K562 (cell line): ENCODE measurements around the gene XPA. TPM values are rescaled to one million over a fixed set of nuclear protein-coding genes. Genes with fewer than 3 reads are reported as not detected.

Experiments used
- ASH1L ChIP-seq: fragments of 450-650 bp; IDR thresholded peaks from 2 replicates; pipeline ENCODE4 v1.6.1; 2018; ENCODE audit warnings: borderline replicate concordance, mild to moderate bottlenecking, low read depth; ENCODE audit not compliant: partially characterized antibody
- BACH1 ChIP-seq: fragments of 200-800 bp; sonication (Bioruptor generic); IDR thresholded peaks from 2 replicates; pipeline ENCODE4 v1.6.1; 2016; ENCODE audit warnings: missing genetic modification characterization, missing compliant biosample characterization
- PHF20 ChIP-seq: fragments of 450-650 bp; IDR thresholded peaks from 2 replicates; pipeline ENCODE4 v1.6.1; 2018; ENCODE audit not compliant: partially characterized antibody
- RCOR1 ChIP-seq, 2 experiments: IDR thresholded peaks; 2 replicates each; pipeline ENCODE4 v1.6.1; 2012; ENCODE audit warnings: low read depth in 2 of 2, low read length in 2 of 2, borderline replicate concordance in 1 of 2, improper control_type of control experiment in 1 of 2
- XRCC5 ChIP-seq: fragments of 200-400 bp; formaldehyde crosslinking; IDR thresholded peaks from 2 replicates; pipeline ENCODE4 v1.6.1; 2017; ENCODE audit warnings: low read depth, mild to moderate bottlenecking, low read length
- ZEB2 ChIP-seq: fragments of 450-650 bp; IDR thresholded peaks from 2 replicates; pipeline ENCODE4 v1.6.1; 2016
- ZNF174 ChIP-seq: fragments of 250-450 bp; sonication (Bioruptor Pico); IDR thresholded peaks from 2 replicates; pipeline ENCODE4 v1.4.0; 2020; ENCODE audit warnings: mild to moderate bottlenecking
- ZNF518B ChIP-seq: fragments of 250-450 bp; sonication (Bioruptor Pico); IDR thresholded peaks from 2 replicates; pipeline ENCODE4 v1.5.0; 2021; ENCODE audit warnings: mild to moderate bottlenecking, moderate library complexity
- polyA plus RNA-seq, 8 experiments: library from polyadenylated mRNA; depleted of rRNA in 4 of 8; stranded (reverse) in 5 of 8; unstranded in 3 of 8; fragments of >200 nt; fragmentation: Nextera tagmentation in 2 of 8; fragmentation: Illumina TruSeq in 1 of 8; extraction: Ambion mirVana in 2 of 8; extraction: Trizol in 1 of 8; gene quantifications; 2 replicates each; pipeline versions ENCODE4 v1.2.1 to v1.2.3, GENCODE V29; 2011 to 2014; ENCODE audit warnings: inconsistent platforms in 1 of 8, missing spikeins in 1 of 8
- total RNA-seq, 7 experiments: library from RNA; depleted of rRNA in 6 of 7; stranded (reverse); fragments of >200 nt in 6 of 7; fragmentation: Illumina TruSeq in 2 of 7; extraction: Trizol in 2 of 7; gene quantifications; 2 replicates each; pipeline versions ENCODE4 v1.2.1 to v1.2.3, GENCODE V29; 2011 to 2021; ENCODE audit warnings: low replicate concordance in 1 of 7
- TF ChIP-seq, protein P1 (sequence below): fragments of 250-450 bp; sonication (Bioruptor Pico); IDR thresholded peaks from 2 replicates; pipeline ENCODE4 v1.8.0; 2021; ENCODE audit warnings: moderate library complexity, mild to moderate bottlenecking, inconsistent platforms
- TF ChIP-seq, protein P2 (sequence below): fragments of 250-450 bp; sonication (Bioruptor Pico); IDR thresholded peaks from 2 replicates; pipeline ENCODE4 v1.9.0; 2021; ENCODE audit warnings: mild to moderate bottlenecking, inconsistent platforms
- TF ChIP-seq, protein P3 (sequence below): fragments of 450-650 bp; IDR thresholded peaks from 2 replicates; pipeline ENCODE4 v1.6.1; 2016; ENCODE audit warnings: borderline replicate concordance

XPA gene
- total and polyA plus RNA-seq, 9 of the 15 experiments (the other 6 are each of a cell fraction or from before 2014, with no cell fraction given), result 5.1 to 18.2 (median 14.1) TPM

- no peak for TF ChIP-seq ZNF518B
- TF ChIP-seq RCOR1 (IDR thresholded peaks at IDR 0.05; ENCODE audit: borderline replicate concordance in 1 of 2, low read depth in 2 of 2, low read length in 2 of 2), result peak in 1 of 2 experiments; percentile 3; a peak in 1 of 4 replicates
- TF ChIP-seq, protein P1, sequence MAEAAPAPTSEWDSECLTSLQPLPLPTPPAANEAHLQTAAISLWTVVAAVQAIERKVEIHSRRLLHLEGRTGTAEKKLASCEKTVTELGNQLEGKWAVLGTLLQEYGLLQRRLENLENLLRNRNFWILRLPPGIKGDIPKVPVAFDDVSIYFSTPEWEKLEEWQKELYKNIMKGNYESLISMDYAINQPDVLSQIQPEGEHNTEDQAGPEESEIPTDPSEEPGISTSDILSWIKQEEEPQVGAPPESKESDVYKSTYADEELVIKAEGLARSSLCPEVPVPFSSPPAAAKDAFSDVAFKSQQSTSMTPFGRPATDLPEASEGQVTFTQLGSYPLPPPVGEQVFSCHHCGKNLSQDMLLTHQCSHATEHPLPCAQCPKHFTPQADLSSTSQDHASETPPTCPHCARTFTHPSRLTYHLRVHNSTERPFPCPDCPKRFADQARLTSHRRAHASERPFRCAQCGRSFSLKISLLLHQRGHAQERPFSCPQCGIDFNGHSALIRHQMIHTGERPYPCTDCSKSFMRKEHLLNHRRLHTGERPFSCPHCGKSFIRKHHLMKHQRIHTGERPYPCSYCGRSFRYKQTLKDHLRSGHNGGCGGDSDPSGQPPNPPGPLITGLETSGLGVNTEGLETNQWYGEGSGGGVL (CRISPR knock-in tag), result no peak
- TF ChIP-seq, protein P2, sequence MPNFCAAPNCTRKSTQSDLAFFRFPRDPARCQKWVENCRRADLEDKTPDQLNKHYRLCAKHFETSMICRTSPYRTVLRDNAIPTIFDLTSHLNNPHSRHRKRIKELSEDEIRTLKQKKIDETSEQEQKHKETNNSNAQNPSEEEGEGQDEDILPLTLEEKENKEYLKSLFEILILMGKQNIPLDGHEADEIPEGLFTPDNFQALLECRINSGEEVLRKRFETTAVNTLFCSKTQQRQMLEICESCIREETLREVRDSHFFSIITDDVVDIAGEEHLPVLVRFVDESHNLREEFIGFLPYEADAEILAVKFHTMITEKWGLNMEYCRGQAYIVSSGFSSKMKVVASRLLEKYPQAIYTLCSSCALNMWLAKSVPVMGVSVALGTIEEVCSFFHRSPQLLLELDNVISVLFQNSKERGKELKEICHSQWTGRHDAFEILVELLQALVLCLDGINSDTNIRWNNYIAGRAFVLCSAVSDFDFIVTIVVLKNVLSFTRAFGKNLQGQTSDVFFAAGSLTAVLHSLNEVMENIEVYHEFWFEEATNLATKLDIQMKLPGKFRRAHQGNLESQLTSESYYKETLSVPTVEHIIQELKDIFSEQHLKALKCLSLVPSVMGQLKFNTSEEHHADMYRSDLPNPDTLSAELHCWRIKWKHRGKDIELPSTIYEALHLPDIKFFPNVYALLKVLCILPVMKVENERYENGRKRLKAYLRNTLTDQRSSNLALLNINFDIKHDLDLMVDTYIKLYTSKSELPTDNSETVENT, result no peak; the same call in 1 of the 2 replicates
- no peak for TF ChIP-seq ZEB2
- peak; percentile 81 for TF ChIP-seq XRCC5
- TF ChIP-seq, protein P3, sequence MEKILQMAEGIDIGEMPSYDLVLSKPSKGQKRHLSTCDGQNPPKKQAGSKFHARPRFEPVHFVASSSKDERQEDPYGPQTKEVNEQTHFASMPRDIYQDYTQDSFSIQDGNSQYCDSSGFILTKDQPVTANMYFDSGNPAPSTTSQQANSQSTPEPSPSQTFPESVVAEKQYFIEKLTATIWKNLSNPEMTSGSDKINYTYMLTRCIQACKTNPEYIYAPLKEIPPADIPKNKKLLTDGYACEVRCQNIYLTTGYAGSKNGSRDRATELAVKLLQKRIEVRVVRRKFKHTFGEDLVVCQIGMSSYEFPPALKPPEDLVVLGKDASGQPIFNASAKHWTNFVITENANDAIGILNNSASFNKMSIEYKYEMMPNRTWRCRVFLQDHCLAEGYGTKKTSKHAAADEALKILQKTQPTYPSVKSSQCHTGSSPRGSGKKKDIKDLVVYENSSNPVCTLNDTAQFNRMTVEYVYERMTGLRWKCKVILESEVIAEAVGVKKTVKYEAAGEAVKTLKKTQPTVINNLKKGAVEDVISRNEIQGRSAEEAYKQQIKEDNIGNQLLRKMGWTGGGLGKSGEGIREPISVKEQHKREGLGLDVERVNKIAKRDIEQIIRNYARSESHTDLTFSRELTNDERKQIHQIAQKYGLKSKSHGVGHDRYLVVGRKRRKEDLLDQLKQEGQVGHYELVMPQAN, result peak; percentile 85
- TF ChIP-seq ASH1L, result no peak
- TF ChIP-seq PHF20, result peak; percentile 73
- TF ChIP-seq ZNF174 (CRISPR knock-in tag), result no peak
- no peak for TF ChIP-seq BACH1 (tag)
Observed at GRCh38 chr9:97632985-97633858, 63.9 kb downstream of the XPA start, which contains the start of the genes NCBP1 and TSTD2 (continued).
